HG02938 (cell line): Measurements from ENCODE around the gene MCM10.

Source experiments
- ATAC-seq: cut with Tn5 transposase; IDR thresholded peaks from one replicate; pipeline ENCODE4 v1.9.1; 2021; ENCODE audit warnings: mild to moderate bottlenecking, moderate library complexity; ENCODE audit not compliant: unreplicated experiment

The MCM10 gene

DNA sequence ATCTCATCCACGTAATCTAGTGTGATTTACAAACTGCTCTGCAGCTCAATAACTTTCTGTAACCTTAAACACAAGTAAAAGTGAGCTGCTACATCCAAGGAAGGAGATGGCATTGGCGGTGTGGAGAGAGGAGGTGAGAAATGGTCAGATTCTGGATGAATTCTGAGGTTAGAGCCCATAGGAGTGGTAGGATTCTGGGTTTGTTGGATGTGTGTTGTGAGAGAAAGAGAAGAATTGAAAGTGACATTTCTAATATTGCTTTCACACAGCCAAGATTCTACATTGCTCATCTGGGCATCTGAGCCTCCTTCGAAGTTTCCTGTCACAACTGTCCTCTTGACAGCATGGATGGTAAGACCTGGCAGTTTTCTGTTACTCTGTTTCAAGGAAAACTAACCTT is 2.5 kb downstream of the MCM10 start:
- no peak for ATAC-seq

GRCh38 chr10:13165177-13165576 is 3.8 kb downstream of the MCM10 start:
- ATAC-seq, result no peak

GRCh38 chr10:13167568-13167967 is 6.2 kb downstream of the MCM10 start:
- ATAC-seq, result no peak

DNA sequence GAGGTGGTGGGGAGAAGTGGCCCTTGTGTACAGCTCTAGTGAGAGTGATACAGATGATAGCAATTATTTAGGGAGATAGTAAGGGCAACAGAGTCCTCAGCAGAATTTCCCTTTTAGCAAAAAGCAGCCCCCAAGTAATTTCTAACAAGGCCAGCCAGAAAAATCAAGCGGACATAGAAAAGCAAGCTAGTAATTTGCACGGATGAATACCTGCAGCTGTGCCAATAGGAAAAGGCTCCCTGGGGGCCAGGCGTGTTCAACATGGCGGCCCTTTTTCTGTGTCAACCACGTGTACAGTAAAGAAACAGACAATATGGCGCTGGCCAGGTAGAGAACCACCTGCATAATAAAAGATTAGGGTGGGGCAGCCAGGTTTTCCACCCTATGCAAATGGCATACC is 7.4 kb downstream of the MCM10 start:
- ATAC-seq, result no peak

DNA sequence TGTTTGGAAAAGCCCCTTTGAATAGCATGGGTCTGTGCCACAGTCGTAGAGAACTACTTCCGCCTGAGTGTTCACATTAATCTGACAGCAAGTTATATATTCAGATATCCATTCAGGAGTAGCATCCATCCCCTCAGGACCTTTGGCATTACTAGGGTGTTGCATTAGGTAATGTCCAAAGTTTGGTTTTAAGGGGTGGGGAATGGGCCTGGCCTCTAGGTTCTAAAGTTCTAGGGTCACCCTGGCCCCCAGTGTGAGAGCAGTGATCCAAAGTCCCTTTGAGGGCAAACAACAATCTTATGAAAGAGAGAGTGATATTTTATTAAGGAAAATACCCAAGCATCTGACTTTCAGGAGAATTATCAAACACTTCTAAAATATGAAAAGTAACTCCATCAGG is 12.3 kb downstream of the MCM10 start:
- no peak for ATAC-seq

GRCh38 chr10:13180788-13181187 is 19.4 kb downstream of the MCM10 start:
- ATAC-seq, result no peak

DNA sequence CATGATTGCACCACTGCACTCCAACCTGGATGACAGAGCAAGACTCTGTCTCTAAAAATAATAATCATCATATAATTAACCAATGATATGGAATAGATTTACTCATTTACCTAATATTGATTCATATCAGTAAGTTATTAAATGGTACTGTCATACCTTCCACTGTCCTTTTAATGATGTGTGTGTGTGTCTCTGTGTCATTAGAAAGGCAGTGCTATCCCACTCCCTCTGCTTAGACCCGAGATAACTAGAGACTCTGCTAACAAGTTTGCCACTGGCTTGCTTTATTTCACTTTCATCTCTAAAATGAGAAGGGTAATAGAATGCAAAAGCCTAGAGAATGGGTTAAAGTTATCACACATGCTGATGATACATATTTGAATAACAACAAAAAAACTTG is 21.1 kb downstream of the MCM10 start:
- no peak for ATAC-seq

DNA sequence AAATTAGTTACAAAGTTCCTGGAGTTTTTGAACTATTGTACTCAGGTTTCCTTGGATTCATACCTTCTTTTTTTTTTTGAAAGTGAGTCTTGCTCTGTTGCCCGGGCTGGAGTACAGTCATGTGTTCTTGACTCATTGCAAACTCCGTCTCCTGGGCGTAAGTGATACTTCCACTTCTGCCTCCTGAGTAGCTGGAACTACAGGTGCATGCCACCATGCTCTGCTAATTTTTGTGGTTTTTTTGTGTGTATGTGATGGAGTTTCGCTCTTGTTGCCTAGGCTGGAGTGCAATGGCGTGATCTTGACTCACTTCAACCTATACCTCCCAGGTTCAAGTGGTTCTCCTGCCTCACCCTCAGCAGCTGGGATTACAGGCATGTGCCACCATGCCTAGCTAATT is 22.3 kb downstream of the MCM10 start:
- ATAC-seq, result no peak

GRCh38 chr10:13184276-13184675 is 22.9 kb downstream of the MCM10 start:
- ATAC-seq, result no peak

DNA sequence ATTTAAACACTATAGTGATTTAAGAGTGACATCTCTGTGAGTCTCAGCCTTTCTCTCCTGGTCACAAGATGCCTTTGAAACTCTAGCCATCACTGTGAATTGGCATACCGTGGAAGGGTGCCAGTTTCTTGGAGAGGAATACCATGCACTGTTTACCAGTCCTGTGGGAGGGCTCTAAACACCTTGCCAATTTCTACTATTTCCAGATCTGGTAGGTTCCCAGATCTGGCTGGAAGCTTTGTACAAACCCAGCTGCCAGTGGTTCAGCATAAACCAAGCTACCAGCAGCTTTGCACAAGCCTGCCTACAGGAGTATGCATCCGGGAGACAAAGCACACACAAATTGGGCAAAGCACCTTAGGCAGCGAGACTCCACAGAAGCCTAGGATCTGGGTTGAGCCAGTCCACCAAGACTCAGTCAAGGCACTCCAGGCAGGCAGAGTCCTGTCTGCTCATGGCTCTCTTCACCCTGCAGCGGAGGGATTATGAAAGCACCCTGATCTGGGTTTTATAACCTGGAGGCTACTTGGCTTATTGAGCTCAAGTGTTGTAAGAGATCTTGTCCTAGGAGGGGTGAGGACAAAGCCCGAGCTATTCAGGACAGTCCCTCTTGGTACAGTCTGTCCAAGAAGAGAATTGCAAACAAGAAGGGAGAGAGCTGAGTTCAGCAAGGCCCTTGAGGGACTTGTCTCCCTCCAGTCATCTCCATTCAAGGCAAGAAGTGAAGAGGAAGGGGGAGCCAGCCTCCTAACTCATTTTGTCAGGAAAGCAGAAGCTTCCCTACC is 23.6 kb downstream of the MCM10 start:
- no peak for ATAC-seq

DNA sequence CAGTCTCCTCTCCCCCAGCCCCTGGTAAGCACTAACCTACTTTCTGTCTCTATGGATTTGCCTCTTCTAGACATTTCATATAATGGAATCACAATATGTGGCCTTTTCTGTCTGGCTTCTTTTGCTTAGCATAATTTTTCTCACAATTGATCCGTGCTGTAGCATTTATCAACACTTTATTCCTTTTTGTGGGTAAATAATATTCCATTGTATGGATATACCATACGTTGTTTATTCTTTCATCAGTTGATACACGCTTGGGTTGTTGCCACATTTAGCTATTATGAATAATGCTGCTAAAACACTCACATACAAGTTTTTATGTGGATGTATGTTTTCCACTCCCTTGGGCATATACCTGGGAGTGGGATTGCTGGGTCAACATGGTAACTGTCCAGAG is 25.8 kb downstream of the MCM10 start:
- no peak for ATAC-seq

GRCh38 chr10:13188593-13188992 is 27.2 kb downstream of the MCM10 start:
- no peak for ATAC-seq

DNA sequence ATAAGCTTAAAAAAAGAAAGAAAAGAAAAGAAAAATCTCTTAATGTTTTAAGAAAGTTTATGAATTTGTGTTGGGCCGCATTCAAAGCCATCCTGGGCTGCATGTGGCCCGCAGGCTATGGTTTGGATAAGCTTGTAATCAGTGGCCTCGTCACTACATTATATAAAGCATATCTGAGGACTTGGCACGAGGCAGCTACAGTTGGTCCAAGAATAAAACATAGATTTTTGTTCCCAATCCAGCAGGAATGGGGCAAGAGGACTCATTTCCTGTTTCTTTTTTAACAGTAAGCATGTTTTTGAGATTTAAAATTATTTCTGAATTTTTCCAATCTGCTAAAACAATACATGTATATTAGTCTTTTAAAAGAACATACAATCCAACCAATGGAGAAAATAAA is 28.6 kb downstream of the MCM10 start:
- ATAC-seq, result no peak

GRCh38 chr10:13190816-13191215 is 29.5 kb downstream of the MCM10 start:
- ATAC-seq, result no peak

GRCh38 chr10:13191362-13191761 is 30.0 kb downstream of the MCM10 start:
- ATAC-seq, result no peak

DNA sequence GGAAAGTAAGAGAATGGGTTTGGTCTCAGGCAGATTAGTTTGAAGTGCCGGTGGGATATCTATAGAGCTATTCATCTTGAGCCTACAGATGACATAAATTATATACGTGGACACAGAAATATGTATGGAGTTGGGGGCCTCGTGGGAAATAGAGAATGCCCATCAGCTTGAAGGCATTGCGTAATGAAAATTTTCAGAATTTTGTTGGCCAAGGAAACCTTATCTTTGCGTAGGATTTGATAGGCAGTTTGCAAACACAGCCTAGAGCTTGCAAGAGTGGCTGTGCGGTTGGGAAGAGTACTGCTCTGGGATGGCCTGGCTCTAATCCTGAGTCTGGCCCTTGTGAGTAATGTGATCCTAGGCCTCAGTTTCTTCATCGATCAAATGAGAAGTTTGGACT is 32.3 kb downstream of the MCM10 start:
- ATAC-seq, result no peak

DNA sequence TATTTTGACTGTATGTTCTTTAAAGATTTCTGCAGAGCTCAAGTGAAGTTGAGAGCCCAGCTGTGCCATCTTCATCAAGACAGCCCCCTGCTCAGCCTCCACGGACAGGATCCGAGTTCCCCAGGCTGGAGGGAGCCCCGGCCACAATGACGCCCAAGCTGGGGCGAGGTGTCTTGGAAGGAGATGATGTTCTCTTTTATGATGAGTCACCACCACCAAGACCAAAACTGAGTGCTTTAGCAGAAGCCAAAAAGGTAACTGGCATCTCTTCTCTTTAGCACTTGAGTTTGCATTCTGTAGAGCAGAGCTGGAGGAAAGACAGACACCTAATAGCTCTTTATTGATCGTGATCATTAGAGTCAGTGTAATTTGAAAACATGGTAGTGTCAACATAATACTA is 33.7 kb downstream of the MCM10 start:
- ATAC-seq, result no peak

DNA sequence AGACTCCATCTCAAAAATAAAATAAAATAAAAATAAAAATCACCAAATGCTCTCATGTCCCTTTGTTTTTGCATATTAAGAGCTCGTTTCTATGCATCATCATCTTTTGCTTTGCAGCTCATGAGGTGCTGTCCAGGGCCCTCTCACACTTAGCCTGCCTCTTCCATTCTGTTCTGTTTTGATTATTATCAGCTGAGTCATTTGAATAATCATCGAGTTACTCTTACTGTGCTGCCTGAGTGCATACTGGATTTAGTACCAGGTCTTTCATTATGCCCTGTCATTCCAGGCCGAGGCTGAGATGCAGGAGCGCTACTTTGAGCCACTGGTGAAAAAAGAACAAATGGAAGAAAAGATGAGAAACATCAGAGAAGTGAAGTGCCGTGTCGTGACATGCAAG is 39.8 kb downstream of the MCM10 start:
- ATAC-seq, result no peak

- no peak for ATAC-seq
These were observed 44.7 kb downstream of the MCM10 start for GRCh38 chr10:13206091-13206490.

GRCh38 chr10:13206546-13207443 is 45.4 kb downstream of the MCM10 start:
- ATAC-seq, result no peak

- no peak for ATAC-seq
These were observed 51.8 kb downstream of the MCM10 start for GRCh38 chr10:13213163-13213562.

DNA sequence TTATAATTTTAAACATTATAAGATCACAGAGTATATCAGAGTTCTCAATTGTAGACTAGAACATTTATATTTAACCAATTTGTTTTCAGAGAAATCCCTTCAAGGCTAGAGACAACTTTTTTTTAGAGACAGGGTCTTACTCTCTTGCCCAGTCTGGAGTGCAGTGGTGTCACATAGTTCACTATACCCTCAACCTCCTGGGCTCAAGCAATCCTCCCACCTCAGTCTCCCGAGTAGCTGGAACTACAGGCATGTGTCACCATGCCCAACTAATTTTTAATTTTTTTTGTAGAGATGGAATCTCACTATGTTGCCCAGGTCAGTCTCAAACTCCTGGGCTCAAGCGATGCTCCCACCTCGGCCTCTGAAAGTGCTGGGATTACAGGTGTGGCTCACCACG is 57.5 kb downstream of the MCM10 start:
- ATAC-seq, result no peak
